ENCODE measurements around the gene TRMT61A. TPM values are rescaled to one million over a fixed set of nuclear protein-coding genes. Genes with fewer than 3 reads are reported as not detected.

Gene TRMT61A
- total and polyA plus RNA-seq, 9 of the 15 experiments (the other 6 are each of a cell fraction or from before 2014, with no cell fraction given) = 0.10 to 24.8 (median 5.1) TPM

DNA sequence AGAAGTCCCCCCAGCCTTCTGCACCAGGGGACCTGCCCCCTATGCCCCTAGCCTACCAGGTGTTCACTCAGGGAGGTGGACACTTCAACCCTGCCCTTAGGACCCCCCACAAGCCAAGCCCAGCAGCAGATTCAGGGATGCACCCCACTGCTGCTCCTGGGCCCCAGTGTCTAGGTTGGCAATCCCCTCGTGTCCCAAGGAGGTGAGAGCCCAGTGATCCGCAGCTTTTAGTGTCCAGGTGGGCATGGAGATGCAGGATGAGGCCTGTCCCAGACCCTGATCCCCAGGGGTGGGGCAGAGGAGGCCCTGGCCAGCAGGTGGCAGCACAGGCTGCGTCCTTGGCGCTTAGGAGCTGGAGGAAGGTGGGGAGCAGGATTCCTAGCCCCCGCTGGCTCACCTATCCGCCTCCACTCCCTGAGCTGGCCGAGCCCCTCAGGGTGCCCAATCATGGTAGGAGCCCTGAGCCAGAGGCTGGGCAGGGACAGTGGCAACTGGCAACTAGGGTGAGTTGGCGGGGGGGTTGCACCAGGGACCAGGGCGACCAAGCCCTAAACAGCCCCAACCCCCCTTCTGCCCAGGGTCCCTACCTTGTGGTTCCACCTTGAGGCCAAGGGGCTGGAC is 10.5 kb upstream of the TRMT61A start (continued):
- TF ChIP-seq E4F1 (CRISPR knock-in tag; IDR thresholded peaks at IDR 0.05; ENCODE audit: borderline replicate concordance) (no peak), ZNF277 (CRISPR knock-in tag; IDR thresholded peaks at IDR 0.05; ENCODE audit: borderline replicate concordance) (no peak), SOX6 (IDR thresholded peaks at IDR 0.05) (no peak), HES1 (IDR thresholded peaks at IDR 0.05; ENCODE audit: low read depth) (no peak), ZNF766 (CRISPR knock-in tag; conservative IDR thresholded peaks at IDR 0.05) (no peak), HMG20A (CRISPR knock-in tag; conservative IDR thresholded peaks at IDR 0.05) (no peak), SLC30A9 (CRISPR knock-in tag; IDR thresholded peaks at IDR 0.05) (no peak), MAFK (IDR thresholded peaks at IDR 0.05; ENCODE audit: low read length) (no peak), ZNF184 (CRISPR knock-in tag; IDR thresholded peaks at IDR 0.05) (no peak), ZNF592 (IDR thresholded peaks at IDR 0.05) (no peak), MTA3 (IDR thresholded peaks at IDR 0.05; ENCODE audit: borderline replicate concordance) (peak; percentile 52; the same call in 1 of the 2 replicates), HNRNPUL1 (IDR thresholded peaks at IDR 0.05; ENCODE audit: low read length) (no peak), ATF1 (CRISPR knock-in tag; IDR thresholded peaks at IDR 0.05) (no peak), ATF1 (tag; IDR thresholded peaks at IDR 0.05) (no peak), HNRNPH1 (optimal IDR thresholded peaks at IDR 0.05; ENCODE audit: low read depth, low read length) (no peak), HOXB6 (CRISPR knock-in tag; IDR thresholded peaks at IDR 0.05; ENCODE audit: borderline replicate concordance) (no peak), ZNF444 (CRISPR knock-in tag; IDR thresholded peaks at IDR 0.05) (no peak), PHF8 (IDR thresholded peaks at IDR 0.05; ENCODE audit: borderline replicate concordance, low read length) (no peak), ZBTB17 (CRISPR knock-in tag; IDR thresholded peaks at IDR 0.05) (no peak)
- TF ChIP-seq, protein P1, sequence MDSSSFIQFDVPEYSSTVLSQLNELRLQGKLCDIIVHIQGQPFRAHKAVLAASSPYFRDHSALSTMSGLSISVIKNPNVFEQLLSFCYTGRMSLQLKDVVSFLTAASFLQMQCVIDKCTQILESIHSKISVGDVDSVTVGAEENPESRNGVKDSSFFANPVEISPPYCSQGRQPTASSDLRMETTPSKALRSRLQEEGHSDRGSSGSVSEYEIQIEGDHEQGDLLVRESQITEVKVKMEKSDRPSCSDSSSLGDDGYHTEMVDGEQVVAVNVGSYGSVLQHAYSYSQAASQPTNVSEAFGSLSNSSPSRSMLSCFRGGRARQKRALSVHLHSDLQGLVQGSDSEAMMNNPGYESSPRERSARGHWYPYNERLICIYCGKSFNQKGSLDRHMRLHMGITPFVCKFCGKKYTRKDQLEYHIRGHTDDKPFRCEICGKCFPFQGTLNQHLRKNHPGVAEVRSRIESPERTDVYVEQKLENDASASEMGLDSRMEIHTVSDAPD (CRISPR knock-in tag; IDR thresholded peaks at IDR 0.05) = no peak

All from K562 (cell line).